ENCODE measurements around the gene INSYN2B. TPM values are rescaled to one million over a fixed set of nuclear protein-coding genes. Genes with fewer than 3 reads are reported as not detected.
"Not testable (repeated sequence)": the region's sequence is repeated elsewhere in the genome, so short reads cannot be mapped to it uniquely, and the experiment has no call there.

The INSYN2B gene
- total RNA-seq, 1 donor from 2014 or later = 0.12 TPM

GRCh38 chr5:169840405-169840804 lies 139.9 kb downstream of the INSYN2B start:
- DNase-seq (ENCODE audit: low spot score, unreplicated experiment) = no peak
- no peaks in the 10 kb centered on the region for H3K36me3 Mint-ChIP-seq (ENCODE audit: insufficient read depth)
- H3K27me3 Mint-ChIP-seq = peaks cover 28% of the 10 kb centered on the region
- no peak for TF ChIP-seq CTCF (IDR thresholded peaks at IDR 0.05; ENCODE audit: unreplicated experiment)
- no peaks in the 10 kb centered on the region for H3K4me1 Mint-ChIP-seq (ENCODE audit: low read depth)
- no peak overlapping the region for H3K4me3 Mint-ChIP-seq (ENCODE audit: low read depth)
- H3K9me3 Mint-ChIP-seq (ENCODE audit: low read depth) = no peaks in the 10 kb centered on the region
- H3K27ac Mint-ChIP-seq = no peak overlapping the region

GRCh38 chr5:169838688-169839087 lies 141.6 kb downstream of the INSYN2B start:
- Mint-ChIP-seq H3K4me1 (ENCODE audit: low read depth) (no peaks in the 10 kb centered on the region), H3K27me3 (peaks cover 23% of the 10 kb centered on the region), H3K36me3 (ENCODE audit: insufficient read depth) (no peaks in the 10 kb centered on the region), H3K27ac (no peak overlapping the region), H3K9me3 (ENCODE audit: low read depth) (no peaks in the 10 kb centered on the region), H3K4me3 (ENCODE audit: low read depth) (no peak overlapping the region)
- TF ChIP-seq CTCF (IDR thresholded peaks at IDR 0.05; ENCODE audit: unreplicated experiment) = no peak
- no peak for DNase-seq (ENCODE audit: low spot score, unreplicated experiment)

GRCh38 chr5:169837686-169838085 lies 142.6 kb downstream of the INSYN2B start:
- H3K4me1 Mint-ChIP-seq (ENCODE audit: low read depth) = no peaks in the 10 kb centered on the region
- H3K36me3 Mint-ChIP-seq (ENCODE audit: insufficient read depth) = no peaks in the 10 kb centered on the region
- no peak for TF ChIP-seq CTCF (IDR thresholded peaks at IDR 0.05; ENCODE audit: unreplicated experiment)
- H3K27me3 Mint-ChIP-seq = peaks cover 29% of the 10 kb centered on the region
- H3K27ac Mint-ChIP-seq = no peak overlapping the region
- H3K4me3 Mint-ChIP-seq (ENCODE audit: low read depth) = no peak overlapping the region
- DNase-seq (ENCODE audit: low spot score, unreplicated experiment) = no peak
- H3K9me3 Mint-ChIP-seq (ENCODE audit: low read depth) = no peaks in the 10 kb centered on the region

GRCh38 chr5:169836835-169837536 lies 143.3 kb downstream of the INSYN2B start:
- no peak for DNase-seq (ENCODE audit: low spot score, unreplicated experiment)
- Mint-ChIP-seq H3K4me1 (ENCODE audit: low read depth) (no peaks in the 10 kb centered on the region), H3K4me3 (ENCODE audit: low read depth) (no peak overlapping the region), H3K27ac (no peak overlapping the region), H3K9me3 (ENCODE audit: low read depth) (no peaks in the 10 kb centered on the region), H3K27me3 (peaks cover 32% of the 10 kb centered on the region), H3K36me3 (ENCODE audit: insufficient read depth) (no peaks in the 10 kb centered on the region)
- no peak for TF ChIP-seq CTCF (IDR thresholded peaks at IDR 0.05; ENCODE audit: unreplicated experiment)

- not testable (repeated sequence) for DNase-seq (ENCODE audit: low spot score, unreplicated experiment); H3K4me3 Mint-ChIP-seq (ENCODE audit: low read depth); H3K27ac Mint-ChIP-seq; H3K4me1 Mint-ChIP-seq (ENCODE audit: low read depth); H3K36me3 Mint-ChIP-seq (ENCODE audit: insufficient read depth); H3K9me3 Mint-ChIP-seq (ENCODE audit: low read depth)
- peaks cover 31% of the 10 kb centered on the region for H3K27me3 Mint-ChIP-seq
Measured at GRCh38 chr5:169834540-169834939, 145.8 kb downstream of the INSYN2B start.

- not testable (repeated sequence) for H3K27ac Mint-ChIP-seq; H3K9me3 Mint-ChIP-seq (ENCODE audit: low read depth); H3K4me1 Mint-ChIP-seq (ENCODE audit: low read depth); H3K4me3 Mint-ChIP-seq (ENCODE audit: low read depth); DNase-seq (ENCODE audit: low spot score, unreplicated experiment); H3K36me3 Mint-ChIP-seq (ENCODE audit: insufficient read depth)
- peaks cover 33% of the 10 kb centered on the region for H3K27me3 Mint-ChIP-seq
Measured at GRCh38 chr5:169833681-169834292, 146.5 kb downstream of the INSYN2B start.

Data from progenitor cell of endocrine pancreas (in vitro differentiated cells).